Activated naive CD4-positive, alpha-beta T cell treated with anti-CD3 and anti-CD28 coated beads, Interleukin-2, amount 50 U/mL, for 24 hours (primary cell): ENCODE results near the gene CAMK2A.

Experiments used
- H3K27ac Mint-ChIP-seq: one replicate; pipeline ENCODE4 v1.8.0; 2021; ENCODE audit warnings: mild to moderate bottlenecking, mixed read lengths
- H3K27me3 Mint-ChIP-seq: one replicate; pipeline ENCODE4 v1.8.0; 2021; ENCODE audit warnings: mixed read lengths
- H3K36me3 Mint-ChIP-seq: one replicate; pipeline ENCODE4 v1.8.0; 2021; ENCODE audit warnings: mixed read lengths
- H3K4me1 Mint-ChIP-seq: one replicate; pipeline ENCODE4 v1.8.0; 2021; ENCODE audit warnings: mixed read lengths
- H3K4me3 Mint-ChIP-seq: one replicate; pipeline ENCODE4 v1.8.0; 2021; ENCODE audit warnings: mild to moderate bottlenecking, mixed read lengths
- H3K9me3 Mint-ChIP-seq: one replicate; pipeline ENCODE4 v1.8.0; 2021; ENCODE audit warnings: mixed read lengths

CAMK2A gene

DNA sequence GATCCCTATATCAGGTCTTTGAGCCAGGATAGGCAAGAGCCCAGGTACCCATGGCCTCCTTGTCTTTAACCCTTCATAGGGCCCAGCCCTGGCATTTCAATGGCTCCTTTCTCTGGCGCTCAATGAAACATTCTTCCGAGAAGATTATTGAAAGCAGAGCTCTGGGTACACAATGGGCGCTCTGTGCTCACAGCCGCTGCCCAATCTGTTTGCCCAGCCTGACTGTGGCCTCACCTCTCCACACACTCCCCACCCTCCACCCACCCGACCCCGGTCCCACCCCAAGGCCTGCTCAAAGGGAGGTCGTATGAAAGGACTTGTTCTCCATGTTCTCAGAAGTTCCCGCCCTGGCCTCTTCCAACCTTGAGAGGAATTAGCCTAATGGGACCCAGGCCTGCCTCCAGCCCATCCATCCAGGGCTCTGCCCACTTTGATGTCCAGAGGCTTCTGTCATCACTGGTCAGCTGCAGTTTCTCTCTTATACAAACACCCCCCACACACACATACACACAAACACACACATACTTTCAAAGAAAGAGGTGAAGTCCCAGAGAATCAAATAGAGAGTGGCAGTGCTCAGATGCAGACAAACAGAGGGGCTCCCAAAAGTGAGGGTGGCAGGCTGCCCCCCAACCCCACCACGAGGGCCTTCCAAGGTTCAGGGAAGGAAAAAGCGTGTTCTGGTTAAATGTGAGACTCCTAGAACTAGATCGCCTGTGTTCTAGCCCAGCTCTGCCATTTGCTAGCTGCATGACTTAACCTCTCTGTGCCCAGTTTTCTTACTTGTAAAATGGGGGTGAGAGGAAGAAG, 18.2 kb upstream of the CAMK2A start:
- Mint-ChIP-seq H3K9me3 (no peaks in the 10 kb centered on the region), H3K36me3 (no peaks in the 10 kb centered on the region), H3K27me3 (peaks cover 7% of the 10 kb centered on the region), H3K4me3 (no peak overlapping the region), H3K4me1 (no peaks in the 10 kb centered on the region), H3K27ac (no peak overlapping the region)

DNA sequence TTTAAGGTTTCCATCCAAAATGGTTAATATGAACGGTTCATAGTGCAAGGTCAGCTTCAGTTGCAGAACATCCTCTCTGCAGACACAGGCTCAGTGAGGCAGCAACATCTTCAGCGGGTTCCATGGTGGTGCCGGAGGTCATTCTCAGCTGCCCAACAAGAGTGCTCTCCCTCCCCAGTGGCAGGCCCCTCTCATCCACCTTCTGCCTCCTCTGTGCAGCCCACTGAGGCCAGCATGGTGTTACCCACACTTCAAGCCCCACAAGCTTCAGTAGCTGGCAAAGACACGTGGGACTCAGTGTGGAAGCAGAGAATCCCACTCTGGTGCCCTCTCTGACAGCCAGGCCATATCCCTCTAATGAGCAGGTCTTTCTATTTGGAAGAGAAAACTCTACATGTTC, 17.2 kb upstream of the CAMK2A start:
- H3K9me3 Mint-ChIP-seq = no peaks in the 10 kb centered on the region
- H3K27ac Mint-ChIP-seq = no peak overlapping the region
- H3K36me3 Mint-ChIP-seq = no peaks in the 10 kb centered on the region
- peaks cover 7% of the 10 kb centered on the region for H3K27me3 Mint-ChIP-seq
- H3K4me3 Mint-ChIP-seq = no peak overlapping the region
- H3K4me1 Mint-ChIP-seq = no peaks in the 10 kb centered on the region

DNA sequence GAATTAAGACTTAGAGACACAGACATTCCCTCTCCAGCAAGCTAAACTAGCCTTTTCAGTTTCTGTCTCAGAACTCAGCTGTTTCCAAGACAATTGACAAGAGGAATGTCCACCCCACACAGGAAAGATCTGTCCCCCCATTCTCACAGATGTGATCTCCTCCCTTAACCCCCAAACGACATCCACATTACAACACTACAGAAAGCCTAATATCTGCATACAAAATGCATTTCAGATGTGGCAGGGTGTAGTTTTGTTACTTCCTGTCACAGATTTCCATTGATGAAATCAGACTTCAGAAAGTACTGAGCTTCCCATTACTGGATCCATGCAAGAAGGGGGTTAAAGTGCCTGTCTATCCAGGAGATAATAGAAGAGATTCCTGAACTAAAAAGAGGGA, 16.0 kb upstream of the CAMK2A start:
- H3K36me3 Mint-ChIP-seq = no peaks in the 10 kb centered on the region
- no peak overlapping the region for H3K27ac Mint-ChIP-seq
- peaks cover 16% of the 10 kb centered on the region for H3K27me3 Mint-ChIP-seq
- H3K4me1 Mint-ChIP-seq = no peaks in the 10 kb centered on the region
- no peaks in the 10 kb centered on the region for H3K9me3 Mint-ChIP-seq
- no peak overlapping the region for H3K4me3 Mint-ChIP-seq

DNA sequence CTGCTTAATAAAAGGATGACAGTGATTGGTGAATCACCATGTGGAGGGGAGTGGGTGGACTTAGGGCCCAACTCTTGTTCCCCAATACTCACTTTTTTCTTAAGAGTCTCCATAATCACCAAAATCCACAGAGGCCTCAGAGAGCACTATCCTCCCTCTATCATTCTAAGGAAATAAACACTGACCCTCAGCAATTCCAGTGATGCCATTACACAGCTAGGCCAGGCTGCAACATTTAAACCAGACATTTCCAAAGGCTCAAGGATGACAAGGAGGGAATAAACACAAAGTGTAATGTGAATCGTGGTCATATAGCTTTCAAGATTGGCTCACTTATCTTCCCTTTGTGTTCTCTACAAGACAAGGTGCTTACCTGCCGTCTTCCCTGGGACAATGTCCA, 15.5 kb upstream of the CAMK2A start:
- Mint-ChIP-seq H3K27ac (no peak overlapping the region), H3K4me1 (no peaks in the 10 kb centered on the region), H3K36me3 (no peaks in the 10 kb centered on the region), H3K27me3 (peaks cover 16% of the 10 kb centered on the region), H3K9me3 (no peaks in the 10 kb centered on the region), H3K4me3 (no peak overlapping the region)

DNA sequence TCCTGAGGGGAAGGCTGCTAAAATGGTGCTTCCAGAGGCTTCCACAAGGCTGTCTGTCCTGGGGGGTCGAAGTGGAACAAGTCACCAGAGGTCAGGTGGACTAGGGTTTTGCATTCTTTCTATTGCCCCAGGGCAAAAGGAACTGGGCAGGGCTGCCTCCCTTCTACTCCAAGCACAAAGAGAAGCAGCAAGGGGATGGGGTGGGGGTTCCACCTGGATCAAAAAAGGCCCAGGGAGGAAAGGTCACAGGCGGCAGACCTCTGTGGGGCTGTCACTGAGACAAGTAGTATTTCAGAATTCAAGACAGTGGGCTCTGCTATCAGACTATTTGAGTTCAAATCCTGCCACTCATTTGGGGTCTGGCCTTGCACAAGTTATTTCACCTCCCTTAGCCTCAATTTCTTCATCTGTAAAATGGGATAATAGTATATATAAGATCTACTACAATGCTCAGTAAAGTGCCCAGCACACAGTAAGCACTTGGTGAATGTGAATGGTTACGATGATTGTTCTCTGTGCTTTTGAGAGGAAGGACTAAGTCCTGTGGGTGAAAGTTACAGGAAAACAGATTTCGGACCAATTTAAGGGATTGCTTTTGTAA, 15.0 kb upstream of the CAMK2A start:
- Mint-ChIP-seq H3K27ac (no peak overlapping the region), H3K4me3 (no peak overlapping the region), H3K9me3 (no peaks in the 10 kb centered on the region), H3K27me3 (peaks cover 16% of the 10 kb centered on the region), H3K4me1 (no peaks in the 10 kb centered on the region), H3K36me3 (no peaks in the 10 kb centered on the region)

DNA sequence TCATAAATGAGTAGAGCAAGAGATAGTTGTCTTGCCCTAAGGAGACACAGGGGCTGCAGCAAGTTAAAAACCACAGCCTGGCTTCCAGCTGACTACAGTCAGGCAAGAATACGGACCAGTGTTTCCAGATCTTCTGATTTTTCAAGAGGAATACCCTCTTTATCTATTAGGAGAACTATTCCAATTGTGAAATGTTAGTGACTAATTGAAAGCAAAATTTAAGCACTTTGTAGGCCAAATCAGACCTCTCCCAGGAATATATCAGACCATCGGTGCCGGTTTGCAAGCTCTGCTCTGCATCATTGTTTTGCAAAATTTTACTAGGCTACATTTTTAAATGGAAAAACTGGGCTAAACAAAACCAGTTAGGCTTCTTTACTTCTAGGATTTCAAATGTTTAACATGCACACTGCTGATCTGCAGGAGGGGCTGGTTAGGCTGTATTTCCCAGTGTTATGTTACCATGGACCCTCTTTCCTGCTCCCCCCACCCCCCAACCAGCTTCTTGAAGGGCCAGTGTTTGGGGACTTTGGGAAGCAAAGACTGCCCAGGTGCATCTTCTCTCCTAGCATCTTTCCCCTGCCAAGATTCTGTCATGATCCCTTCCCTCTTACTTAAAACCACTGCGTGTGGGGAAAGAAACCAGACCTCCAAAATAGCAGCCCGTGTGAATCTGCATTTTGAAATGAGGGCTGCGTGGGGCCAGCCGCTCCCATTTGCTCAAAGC, 14.2 kb upstream of the CAMK2A start:
- H3K27ac Mint-ChIP-seq = no peak overlapping the region
- H3K36me3 Mint-ChIP-seq = no peaks in the 10 kb centered on the region
- no peaks in the 10 kb centered on the region for H3K9me3 Mint-ChIP-seq
- H3K27me3 Mint-ChIP-seq = peaks cover 16% of the 10 kb centered on the region
- no peak overlapping the region for H3K4me3 Mint-ChIP-seq
- H3K4me1 Mint-ChIP-seq = no peaks in the 10 kb centered on the region

DNA sequence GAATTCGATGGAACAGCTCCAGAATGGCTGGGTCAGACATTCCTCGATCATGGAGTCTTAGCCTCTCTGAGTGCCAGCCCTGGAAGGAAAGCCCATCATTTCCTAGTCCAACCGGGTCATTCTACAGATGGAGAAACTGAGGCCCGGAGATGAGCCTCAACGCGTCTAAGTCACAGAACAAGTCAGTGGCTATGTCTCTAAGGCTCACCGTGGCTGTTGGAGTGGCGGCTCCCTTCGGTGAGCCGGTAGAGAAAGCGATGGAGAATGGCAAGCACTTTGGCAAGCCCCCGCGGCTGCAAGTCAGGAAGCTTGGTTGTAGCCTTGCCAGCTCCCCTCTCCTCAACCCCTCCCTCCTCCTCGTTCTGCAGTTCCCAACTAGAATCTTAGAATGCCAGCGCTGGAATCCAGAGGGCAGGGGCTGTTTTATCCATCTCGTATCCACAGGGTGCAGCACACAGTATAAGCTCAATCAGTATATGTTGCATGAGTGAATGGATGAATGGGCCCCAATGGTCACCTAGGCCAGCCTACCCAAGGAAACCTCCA, 13.6 kb upstream of the CAMK2A start:
- Mint-ChIP-seq H3K36me3 (no peaks in the 10 kb centered on the region), H3K9me3 (no peaks in the 10 kb centered on the region), H3K27me3 (peaks cover 16% of the 10 kb centered on the region), H3K4me1 (no peaks in the 10 kb centered on the region), H3K27ac (no peak overlapping the region), H3K4me3 (no peak overlapping the region)

DNA sequence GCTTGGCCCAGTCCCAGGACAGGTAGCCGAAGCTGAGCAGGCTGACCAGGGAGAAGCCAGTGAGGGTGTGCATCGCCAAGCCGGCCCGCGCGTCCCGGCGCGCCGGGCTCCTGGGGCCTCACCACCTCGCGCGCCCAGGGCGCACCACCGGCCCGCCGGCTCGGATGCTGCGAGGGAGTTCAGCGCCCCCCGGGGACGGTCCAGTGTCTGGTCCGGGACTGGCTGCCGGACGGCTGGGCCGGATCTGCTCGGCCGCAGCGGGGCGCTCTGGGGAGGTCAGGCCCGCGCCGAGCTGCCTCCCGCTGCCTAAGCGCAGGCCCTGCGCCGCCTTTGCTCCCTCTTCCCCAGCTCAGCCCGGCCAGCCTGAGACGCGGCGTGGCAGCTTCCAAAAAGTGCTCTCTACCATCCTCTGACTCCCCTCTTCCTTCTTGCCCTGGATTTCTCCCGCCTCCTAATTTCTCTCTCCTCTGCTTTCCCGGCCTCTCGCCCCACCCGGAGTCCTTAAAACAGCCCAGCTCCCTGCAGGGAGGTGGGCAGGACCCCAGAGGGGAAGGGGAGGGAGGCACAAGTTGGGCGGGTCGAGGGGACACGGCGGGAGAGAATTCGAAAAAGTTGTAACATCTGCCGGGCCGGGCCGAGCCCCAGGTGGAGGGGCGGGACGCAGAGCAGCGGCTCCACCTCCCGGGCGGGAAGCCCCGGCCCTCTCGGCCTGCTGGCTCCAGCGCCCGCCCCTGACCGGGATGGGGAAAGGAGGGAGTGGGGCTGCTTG, 12.9 kb upstream of the CAMK2A start, which contains the start of gene ARSI:
TSS of gene ARSI (minus strand) at position 605 of the 769 bp plus-strand sequence. CDS start at position 73, 532 bp downstream.
- Mint-ChIP-seq H3K4me1 (no peaks in the 10 kb centered on the region), H3K27ac (no peak within 1 kb of the TSS), H3K4me3 (no peak within 1 kb of the TSS), H3K27me3 (peaks cover 16% of the 10 kb centered on the region), H3K9me3 (no peaks in the 10 kb centered on the region), H3K36me3 (no peaks in the 10 kb centered on the region)

DNA sequence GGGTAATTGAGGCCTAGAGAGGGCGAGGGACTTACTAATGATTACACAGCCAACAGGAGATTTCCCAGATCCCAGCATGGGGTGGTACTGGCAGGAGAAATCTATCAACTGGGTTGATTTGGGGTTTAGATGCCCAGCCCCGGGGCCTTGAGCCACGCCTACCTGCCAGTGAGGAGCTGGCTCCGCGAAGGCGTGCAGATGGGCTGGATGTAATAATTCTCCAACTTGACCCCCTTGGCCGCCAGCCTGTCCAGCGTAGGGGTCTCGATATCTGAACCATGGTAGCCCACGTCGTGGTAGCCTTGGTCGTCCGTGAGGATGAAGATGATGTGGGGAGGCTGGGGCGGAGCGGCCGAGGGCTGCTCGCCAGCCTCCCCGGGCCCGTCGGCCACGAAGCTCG, 12.3 kb upstream of the CAMK2A start:
- H3K4me1 Mint-ChIP-seq = no peaks in the 10 kb centered on the region
- H3K27me3 Mint-ChIP-seq = peaks cover 16% of the 10 kb centered on the region
- H3K27ac Mint-ChIP-seq = no peak overlapping the region
- H3K4me3 Mint-ChIP-seq = no peak overlapping the region
- H3K9me3 Mint-ChIP-seq = no peaks in the 10 kb centered on the region
- H3K36me3 Mint-ChIP-seq = no peaks in the 10 kb centered on the region

DNA sequence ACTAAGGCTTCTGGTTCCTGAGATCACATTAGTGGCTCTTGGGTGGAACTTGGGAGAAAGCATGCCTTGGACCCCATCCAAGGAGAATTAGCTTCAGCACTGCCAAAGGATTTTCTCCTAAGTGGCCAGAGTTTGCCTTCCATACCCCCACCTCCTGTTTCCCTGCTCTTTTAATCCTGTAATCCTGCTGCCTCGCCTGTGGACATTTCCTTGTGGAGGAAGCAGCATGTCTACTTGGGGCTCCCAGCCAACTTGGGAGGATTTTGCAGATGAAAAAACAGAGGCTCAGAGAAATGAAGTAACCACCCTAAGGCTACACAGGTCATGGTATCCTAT, 11.6 kb upstream of the CAMK2A start:
- peaks cover 16% of the 10 kb centered on the region for H3K27me3 Mint-ChIP-seq

DNA sequence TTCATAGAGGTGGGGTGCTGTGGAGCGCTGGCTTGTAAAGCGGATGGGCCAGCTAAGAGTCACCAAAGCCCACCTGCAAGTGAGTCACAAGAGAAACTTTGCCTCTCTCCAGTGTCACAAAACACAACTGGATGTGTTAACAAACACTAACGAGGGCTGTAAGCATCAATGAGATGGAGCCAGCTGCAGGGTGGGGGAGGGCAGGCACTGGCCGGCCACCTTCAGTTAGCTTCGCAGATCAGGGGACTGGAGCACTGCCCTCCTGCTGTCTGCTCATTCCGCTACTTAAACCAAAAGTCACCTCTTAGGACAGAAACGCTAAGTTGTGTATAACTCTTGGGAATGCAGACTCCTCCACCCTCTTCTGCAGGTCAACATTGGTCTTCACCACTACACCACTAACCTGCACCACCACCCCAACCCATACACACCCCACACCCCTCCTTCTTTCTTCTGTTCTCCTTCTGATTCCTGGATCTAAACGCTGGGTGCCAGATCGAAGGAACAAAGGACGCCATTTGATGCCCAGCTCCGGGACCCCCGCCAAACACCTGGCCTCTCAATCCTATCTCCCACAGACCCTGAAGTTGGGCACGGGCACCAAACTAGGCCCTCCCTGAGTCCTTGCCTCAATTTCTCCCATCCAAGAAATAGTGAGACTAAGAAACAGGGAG, 11.1 kb upstream of the CAMK2A start:
- Mint-ChIP-seq H3K9me3 (no peaks in the 10 kb centered on the region), H3K4me3 (no peak overlapping the region), H3K4me1 (no peaks in the 10 kb centered on the region), H3K36me3 (no peaks in the 10 kb centered on the region), H3K27ac (no peak overlapping the region), H3K27me3 (peaks cover 16% of the 10 kb centered on the region)

More for the DNA sequence above, 11.6 kb upstream of the CAMK2A start:
- Mint-ChIP-seq H3K27ac (no peak overlapping the region), H3K4me1 (no peaks in the 10 kb centered on the region), H3K9me3 (no peaks in the 10 kb centered on the region), H3K36me3 (no peaks in the 10 kb centered on the region), H3K4me3 (no peak overlapping the region)

DNA sequence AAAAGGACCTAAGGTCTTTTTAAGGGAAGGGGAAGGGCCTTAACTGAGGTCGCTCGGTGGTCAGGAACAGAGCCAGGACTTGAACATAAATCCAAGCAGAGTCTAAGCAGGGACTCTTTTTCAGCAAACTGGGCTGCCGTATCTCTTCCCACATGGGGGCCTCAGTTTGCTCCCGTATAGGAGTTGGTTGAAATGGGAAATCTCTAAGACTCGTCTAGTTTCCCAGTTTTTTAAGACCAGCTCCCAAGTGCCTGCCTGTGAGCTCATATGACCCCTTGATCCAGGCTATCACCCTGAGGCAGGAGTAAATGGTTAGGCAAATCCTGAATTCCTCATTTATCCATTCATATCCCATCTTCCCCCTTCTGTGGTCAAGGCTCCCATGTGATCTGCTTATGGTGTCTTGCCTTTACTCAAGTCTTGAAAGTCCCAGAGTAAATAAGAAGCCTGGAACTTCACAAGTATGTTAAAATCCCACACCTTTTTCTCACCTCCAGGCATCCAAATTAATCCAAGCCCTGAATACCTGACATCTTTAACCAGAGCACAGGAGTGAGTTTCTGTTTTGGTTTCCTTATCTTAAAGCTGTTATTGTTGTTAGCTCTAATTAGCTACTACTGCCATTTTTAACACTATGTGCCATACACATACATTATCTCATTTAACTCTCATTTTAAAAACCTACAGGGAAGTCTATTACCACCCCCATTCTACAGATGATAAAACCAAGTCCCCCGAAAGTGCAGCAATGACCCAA, 10.2 kb upstream of the CAMK2A start:
- H3K4me3 Mint-ChIP-seq = no peak overlapping the region
- no peaks in the 10 kb centered on the region for H3K9me3 Mint-ChIP-seq
- no peaks in the 10 kb centered on the region for H3K36me3 Mint-ChIP-seq
- H3K27me3 Mint-ChIP-seq = peaks cover 16% of the 10 kb centered on the region
- no peaks in the 10 kb centered on the region for H3K4me1 Mint-ChIP-seq
- H3K27ac Mint-ChIP-seq = no peak overlapping the region

DNA sequence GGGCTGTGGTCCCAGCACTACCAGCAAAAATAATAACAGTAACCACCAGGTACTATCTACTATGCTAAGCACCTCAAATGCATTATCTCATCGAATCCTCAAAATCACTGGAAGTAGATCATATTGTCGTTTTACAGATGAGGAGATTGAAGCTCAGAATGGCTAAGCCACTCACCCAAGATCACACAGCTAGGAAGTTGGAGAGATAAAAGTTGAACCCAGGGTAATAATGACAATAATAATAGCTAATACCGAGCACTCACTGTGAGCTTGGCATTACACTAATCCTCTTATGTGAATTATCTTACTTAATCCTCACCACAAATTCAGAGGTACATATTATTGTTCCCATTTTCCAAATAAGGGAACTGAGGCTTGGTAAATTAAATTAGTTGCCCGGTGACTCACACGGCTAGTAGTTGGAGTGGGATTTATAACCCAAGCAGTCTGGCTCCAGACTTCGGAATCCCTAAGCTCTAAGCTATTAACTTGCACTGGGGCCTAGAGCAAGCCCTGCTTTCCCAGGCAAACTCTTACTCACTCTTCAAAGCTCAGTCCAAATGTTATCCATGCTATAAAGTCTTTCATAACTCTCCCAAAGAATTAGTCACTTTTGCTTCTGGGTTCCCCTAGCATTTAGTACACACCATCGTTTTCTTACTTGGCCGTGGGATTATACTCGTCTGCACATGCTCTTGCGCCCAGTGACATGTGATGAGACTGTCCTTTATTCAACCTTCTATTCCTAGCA, 9.3 kb upstream of the CAMK2A start:
- Mint-ChIP-seq H3K4me1 (no peaks in the 10 kb centered on the region), H3K9me3 (no peaks in the 10 kb centered on the region), H3K36me3 (no peaks in the 10 kb centered on the region), H3K27me3 (peaks cover 15% of the 10 kb centered on the region), H3K4me3 (no peak overlapping the region), H3K27ac (no peak overlapping the region)
